Right atrium auricular region (tissue), 2 donors: Measurements from ENCODE around the gene CAPN7. TPM values are rescaled to one million over a fixed set of nuclear protein-coding genes. Genes with fewer than 3 reads are reported as not detected.

Source experiments
- DNase-seq: peaks from one replicate; pipeline ENCODE4 v3.0.0-alpha.2; 2019; ENCODE audit warnings: low spot score
- H3K27ac ChIP-seq, 2 donors: fragments of 200-600 bp; sonication (generic); 1 replicate in 1 of 2; 2 replicates in 1 of 2; pipeline ENCODE4 v1.5.1; 2016 to 2019
- H3K27me3 ChIP-seq, 2 donors: fragments of 200-600 bp; sonication (generic); one replicate each; pipeline versions ENCODE4 v1.5.1 to v1.6.0; 2017 to 2019
- H3K36me3 ChIP-seq: fragments of 200-600 bp; sonication (generic); one replicate; pipeline ENCODE4 v1.5.1; 2016
- H3K4me1 ChIP-seq, 2 donors: fragments of 200-600 bp; sonication (generic); one replicate each; pipeline versions ENCODE4 v1.5.1 to v1.6.0; 2017 to 2019
- H3K4me3 ChIP-seq, 2 donors: fragments of 200-600 bp; sonication (generic); 1 replicate in 1 of 2; 2 replicates in 1 of 2; pipeline ENCODE4 v1.5.1; 2017 to 2019; ENCODE audit warnings: mild to moderate bottlenecking in 1 of 2, moderate library complexity in 1 of 2
- H3K9me3 ChIP-seq, 2 donors: fragments of 200-600 bp; sonication (generic); one replicate each; pipeline ENCODE4 v1.5.1; 2019
- total RNA-seq, 2 donors: library from RNA; depleted of rRNA; stranded (reverse); fragments of >200 nt; gene quantifications; one replicate each; pipeline ENCODE4 v1.1.0, GENCODE V29; 2016
- TF ChIP-seq, protein P1 (sequence below), 2 donors: fragments of 200-600 bp; sonication (generic); IDR thresholded peaks; one replicate each; pipeline ENCODE4 v1.5.1; 2019; ENCODE audit warnings: antibody characterized with exemption in 2 of 2

CAPN7 gene
- total RNA-seq, 2 donors from 2014 or later: 21.2 to 21.3 TPM

DNA sequence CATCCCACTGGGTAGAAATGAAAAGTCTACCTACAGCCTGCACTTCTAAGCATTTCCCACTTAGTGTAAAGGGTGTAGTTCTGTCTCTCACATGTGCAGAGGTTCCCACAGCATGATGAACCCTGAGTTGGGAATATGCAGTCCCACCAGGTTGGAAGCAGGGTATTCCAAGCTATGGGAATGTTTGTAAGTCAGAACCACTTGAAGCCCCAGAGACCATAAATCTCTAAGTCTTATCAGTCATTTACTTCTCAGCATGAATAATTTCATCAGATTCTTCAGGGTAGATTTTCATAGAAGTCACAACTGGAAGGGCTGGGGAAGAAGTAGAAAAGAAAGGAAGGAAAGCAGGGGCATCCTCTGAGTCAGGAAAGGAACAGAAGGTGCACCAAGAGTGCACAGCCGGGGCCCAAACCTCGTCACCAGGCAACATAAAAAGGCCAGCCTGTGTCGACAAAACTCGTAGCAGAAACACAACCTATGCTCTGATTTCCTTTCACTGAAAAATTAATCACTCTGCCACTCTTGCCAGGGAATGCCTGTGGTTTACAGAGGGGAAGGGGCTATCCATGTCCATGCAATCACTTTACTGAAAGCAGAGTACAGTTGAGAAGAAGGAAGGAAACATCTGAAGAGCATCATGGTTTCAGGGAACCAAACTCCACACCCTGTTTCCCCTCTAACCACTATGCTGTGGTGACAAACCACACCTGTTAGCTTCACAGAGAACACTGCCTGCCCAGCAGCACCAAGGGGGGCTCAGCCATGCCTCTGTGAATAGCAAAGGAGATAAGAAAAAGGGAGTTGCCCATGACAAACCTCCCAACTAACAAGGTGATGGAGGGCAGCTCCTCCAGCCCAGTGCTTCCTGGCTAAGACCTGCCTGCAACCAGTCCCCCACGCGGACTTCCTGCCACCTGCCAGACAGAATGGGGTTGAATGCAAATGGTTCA is 85.8 kb downstream of the CAPN7 start:
- DNase-seq: no peak
- Histone ChIP-seq H3K36me3 (no peaks in the 10 kb centered on the region), H3K4me3 (no peak overlapping the region), H3K4me1 (peaks cover 0 to 55% of the 10 kb centered on the region in 2 donors), H3K27me3 (no peaks in the 10 kb centered on the region), H3K9me3 (no peaks in the 10 kb centered on the region), H3K27ac (peak overlapping the region; percentile 68 to 71)
- TF ChIP-seq, protein P1, sequence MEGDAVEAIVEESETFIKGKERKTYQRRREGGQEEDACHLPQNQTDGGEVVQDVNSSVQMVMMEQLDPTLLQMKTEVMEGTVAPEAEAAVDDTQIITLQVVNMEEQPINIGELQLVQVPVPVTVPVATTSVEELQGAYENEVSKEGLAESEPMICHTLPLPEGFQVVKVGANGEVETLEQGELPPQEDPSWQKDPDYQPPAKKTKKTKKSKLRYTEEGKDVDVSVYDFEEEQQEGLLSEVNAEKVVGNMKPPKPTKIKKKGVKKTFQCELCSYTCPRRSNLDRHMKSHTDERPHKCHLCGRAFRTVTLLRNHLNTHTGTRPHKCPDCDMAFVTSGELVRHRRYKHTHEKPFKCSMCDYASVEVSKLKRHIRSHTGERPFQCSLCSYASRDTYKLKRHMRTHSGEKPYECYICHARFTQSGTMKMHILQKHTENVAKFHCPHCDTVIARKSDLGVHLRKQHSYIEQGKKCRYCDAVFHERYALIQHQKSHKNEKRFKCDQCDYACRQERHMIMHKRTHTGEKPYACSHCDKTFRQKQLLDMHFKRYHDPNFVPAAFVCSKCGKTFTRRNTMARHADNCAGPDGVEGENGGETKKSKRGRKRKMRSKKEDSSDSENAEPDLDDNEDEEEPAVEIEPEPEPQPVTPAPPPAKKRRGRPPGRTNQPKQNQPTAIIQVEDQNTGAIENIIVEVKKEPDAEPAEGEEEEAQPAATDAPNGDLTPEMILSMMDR (IDR thresholded peaks at IDR 0.05): no peak

DNA sequence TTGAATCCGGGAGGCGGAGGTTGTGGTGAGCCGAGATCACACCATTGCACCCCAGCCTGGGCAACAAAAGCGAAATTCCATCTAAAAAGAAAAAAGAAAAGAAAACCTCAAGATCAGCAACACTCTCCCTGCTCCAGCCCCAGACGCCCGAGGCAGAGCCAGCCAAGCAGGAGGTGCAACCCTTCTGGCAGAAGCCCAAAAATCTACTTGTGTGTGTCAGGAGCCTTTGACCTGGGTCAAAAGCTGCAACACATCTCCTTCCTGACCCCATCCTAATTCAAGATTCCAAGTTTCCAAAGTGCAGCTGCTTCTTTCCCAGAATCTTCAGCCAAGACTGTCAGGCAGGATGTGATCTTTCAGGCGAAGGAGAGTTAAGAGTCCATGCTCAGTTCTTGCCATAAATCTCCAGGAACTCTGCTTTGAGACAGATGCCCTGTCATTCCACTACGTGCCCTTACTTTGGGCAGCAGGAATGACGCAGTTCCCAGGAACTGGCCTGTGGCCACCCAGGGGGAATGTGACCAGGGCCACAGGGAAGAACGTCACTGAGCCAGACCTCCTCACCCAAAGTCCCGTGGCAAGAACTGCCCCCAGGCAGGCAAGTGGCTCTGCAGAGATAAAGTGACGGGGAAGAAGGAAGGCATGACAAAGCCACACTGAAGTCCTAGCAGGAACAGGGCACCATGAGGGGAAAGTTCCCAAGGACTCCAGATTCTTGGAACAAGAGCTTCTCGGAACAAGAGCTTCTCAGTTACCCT is 86.9 kb downstream of the CAPN7 start:
- peak; percentile 89 for DNase-seq
- H3K9me3 ChIP-seq: no peaks in the 10 kb centered on the region
- H3K27me3 ChIP-seq: no peaks in the 10 kb centered on the region
- peak overlapping the region; percentile 68 to 71 for H3K27ac ChIP-seq
- H3K36me3 ChIP-seq: no peaks in the 10 kb centered on the region
- TF ChIP-seq, protein P1 (IDR thresholded peaks at IDR 0.05): no peak
- no peak overlapping the region for H3K4me3 ChIP-seq
- peaks cover 0 to 50% of the 10 kb centered on the region in 2 donors for H3K4me1 ChIP-seq

DNA sequence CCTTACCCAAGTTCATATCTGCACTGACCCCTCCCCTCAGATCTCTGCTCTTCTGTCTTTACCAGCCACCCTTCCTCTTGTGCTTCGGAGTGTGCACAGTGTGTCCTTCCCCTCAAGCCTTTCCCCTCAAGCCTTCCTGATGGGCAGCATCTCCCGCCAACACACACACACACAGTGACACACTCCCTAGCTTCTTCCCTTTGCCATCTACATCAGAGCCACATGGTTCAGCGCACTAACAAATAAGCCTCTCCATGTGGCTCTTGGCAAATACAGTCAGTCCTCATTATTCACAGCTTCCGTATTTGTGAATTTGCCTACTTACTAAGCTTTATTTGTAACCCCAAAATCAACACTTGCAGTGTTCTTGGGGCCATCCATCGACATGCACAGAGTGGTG is 88.9 kb downstream of the CAPN7 start:
- H3K27me3 ChIP-seq: no peaks in the 10 kb centered on the region
- peaks cover 0 to 43% of the 10 kb centered on the region in 2 donors for H3K4me1 ChIP-seq
- no peak overlapping the region for H3K4me3 ChIP-seq
- peak overlapping the region; percentile 64 to 71 for H3K27ac ChIP-seq
- no peaks in the 10 kb centered on the region for H3K9me3 ChIP-seq
- TF ChIP-seq, protein P1 (IDR thresholded peaks at IDR 0.05): no peak
- H3K36me3 ChIP-seq: no peaks in the 10 kb centered on the region
- no peak for DNase-seq

DNA sequence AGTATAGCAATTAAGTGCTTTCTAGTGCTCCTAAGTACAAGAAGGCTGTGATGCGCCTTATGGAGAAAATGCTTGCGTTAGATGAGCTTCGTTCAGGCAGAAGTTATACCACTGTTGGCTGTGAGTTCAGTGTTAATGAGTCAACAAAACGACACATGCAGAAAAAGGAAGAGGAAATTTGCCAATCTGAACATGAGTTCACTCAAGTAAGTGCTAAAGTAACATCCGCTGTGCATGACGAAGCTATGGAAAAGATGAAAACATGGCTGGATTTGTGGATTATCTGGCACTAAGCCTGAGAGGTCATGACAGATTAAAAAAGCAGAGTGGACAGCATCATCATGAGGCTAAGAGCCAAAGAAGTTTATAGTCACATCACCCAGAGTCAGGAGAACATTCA is 89.5 kb downstream of the CAPN7 start:
- Histone ChIP-seq H3K36me3 (no peaks in the 10 kb centered on the region), H3K4me1 (peaks cover 0 to 43% of the 10 kb centered on the region in 2 donors), H3K27me3 (no peaks in the 10 kb centered on the region), H3K9me3 (no peaks in the 10 kb centered on the region), H3K4me3 (no peak overlapping the region), H3K27ac (peak overlapping the region; percentile 64 to 71)
- peak; percentile 76 for DNase-seq
- TF ChIP-seq, protein P1 (IDR thresholded peaks at IDR 0.05): no peak

DNA sequence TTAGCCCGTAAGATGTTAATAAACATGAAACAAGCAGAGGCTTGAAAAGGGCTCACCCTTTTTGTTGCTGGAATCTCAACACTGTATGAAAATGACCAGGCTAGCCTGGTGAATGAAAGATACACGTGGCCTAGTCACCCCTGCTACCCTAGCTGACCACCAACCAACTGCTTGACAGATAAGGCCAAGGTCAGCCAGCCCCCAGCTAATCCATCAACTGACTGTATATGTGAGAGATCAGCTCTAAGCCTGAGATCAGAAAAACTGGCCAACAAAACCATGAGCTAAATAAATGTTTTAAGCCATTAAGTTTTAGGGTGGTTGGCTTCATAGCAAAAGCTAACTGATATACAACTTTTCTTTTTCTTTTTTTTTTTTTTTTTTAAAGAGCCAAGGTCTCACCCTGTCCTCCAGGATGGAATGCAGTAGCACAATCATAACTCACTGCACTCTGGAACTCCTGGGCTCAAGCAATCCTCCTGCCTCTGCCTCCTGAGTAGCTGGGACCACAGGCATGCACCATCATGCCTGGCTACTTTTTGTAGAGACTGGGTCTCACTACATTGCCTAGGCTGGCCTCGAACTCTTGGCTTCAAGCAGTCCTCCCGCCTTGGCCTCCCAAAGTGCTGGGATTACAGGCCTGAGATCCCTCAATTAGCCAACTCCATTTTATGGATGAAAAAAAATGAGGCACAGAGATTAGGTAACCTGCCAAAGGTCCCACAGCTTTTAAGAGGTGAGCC is 91.7 kb downstream of the CAPN7 start:
- Histone ChIP-seq H3K27ac (no peak overlapping the region), H3K36me3 (peaks cover 9% of the 10 kb centered on the region), H3K9me3 (no peaks in the 10 kb centered on the region), H3K4me3 (no peak overlapping the region), H3K27me3 (no peaks in the 10 kb centered on the region), H3K4me1 (peaks cover 0 to 23% of the 10 kb centered on the region in 2 donors)
- no peak for DNase-seq
- TF ChIP-seq, protein P1 (IDR thresholded peaks at IDR 0.05): no peak
